ENCODE results near the gene ACER3. TPM values are rescaled to one million over a fixed set of nuclear protein-coding genes. Genes with fewer than 3 reads are reported as not detected.
"Not testable (repeated sequence)": the region's sequence is repeated elsewhere in the genome, so short reads cannot be mapped to it uniquely, and the experiment has no call there.

Gene ACER3
- total RNA-seq, 1 donor from 2014 or later = 16.2 TPM

DNA sequence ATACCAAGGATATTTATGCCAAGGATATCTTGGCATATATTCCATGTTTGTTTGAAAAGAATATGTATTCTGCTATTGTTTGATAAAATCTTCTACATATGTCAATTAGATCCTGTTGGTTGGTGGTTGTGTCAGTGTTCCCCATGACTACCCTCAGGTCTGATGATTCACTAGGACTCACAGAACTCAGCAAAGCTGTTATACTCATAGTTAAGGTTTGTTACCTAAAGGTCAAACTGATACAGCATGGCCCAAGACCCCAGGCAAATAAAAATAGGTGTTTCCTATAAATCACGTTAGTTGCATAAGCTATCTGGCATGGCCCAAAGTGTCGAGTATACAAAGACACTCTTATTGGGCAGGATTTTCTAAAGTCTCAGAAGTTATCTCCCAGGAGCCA, 143.2 kb downstream of the ACER3 start:
- Histone ChIP-seq H3K27ac (no peak overlapping the region), H3K27me3 (no peaks in the 10 kb centered on the region), H3K9me3 (no peaks in the 10 kb centered on the region), H3K4me1 (no peaks in the 10 kb centered on the region), H3K36me3 (peaks cover 0 to 6% of the 10 kb centered on the region in 2 donors), H3K4me3 (no peak overlapping the region)
- no peak for TF ChIP-seq POLR2AphosphoS5 (IDR thresholded peaks at IDR 0.05; ENCODE audit: insufficient read depth in 1 of 2, low read depth in 1 of 2)
- TF ChIP-seq CTCF (IDR thresholded peaks at IDR 0.05) = no peak
- TF ChIP-seq POLR2A (IDR thresholded peaks at IDR 0.05) = no peak
- no peak for DNase-seq (ENCODE audit: extremely low spot score in 2 of 2)
- intact Hi-C loops (cut with DNase I) = no loop called here

DNA sequence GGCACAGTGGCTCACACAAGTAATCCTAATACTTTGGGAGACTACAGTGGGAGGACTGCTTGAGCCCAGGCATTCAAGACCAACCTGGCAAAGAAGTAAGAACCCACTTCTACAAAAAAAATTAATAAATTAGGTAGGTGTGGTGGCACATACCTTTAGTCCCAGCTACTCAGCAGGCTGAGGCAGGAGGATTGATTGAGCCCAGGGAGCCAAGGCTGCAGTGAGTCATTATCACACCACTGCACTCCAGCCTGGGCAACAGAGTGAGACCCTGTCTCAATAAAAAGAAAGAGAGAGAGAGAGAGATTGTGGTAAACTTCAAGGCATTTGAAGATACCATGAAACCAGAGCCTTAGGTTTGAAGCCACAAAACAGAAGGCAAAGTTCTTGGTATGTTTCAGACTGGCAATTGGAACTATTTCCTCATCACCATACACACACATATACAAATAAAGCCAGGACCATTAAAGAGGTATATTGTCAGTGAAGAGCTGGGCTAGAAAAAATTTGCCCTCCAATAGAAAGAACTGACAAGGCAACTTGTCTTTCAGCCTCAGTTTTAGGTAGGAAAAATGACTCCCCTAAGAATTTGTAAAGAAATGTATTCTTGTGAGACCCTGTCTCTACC, 148.9 kb downstream of the ACER3 start:
- Histone ChIP-seq H3K27me3 (no peaks in the 10 kb centered on the region), H3K36me3 (peaks cover 0 to 3% of the 10 kb centered on the region in 2 donors), H3K9me3 (no peaks in the 10 kb centered on the region), H3K4me1 (no peaks in the 10 kb centered on the region), H3K27ac (no peak overlapping the region), H3K4me3 (no peak overlapping the region)
- intact Hi-C loops (cut with DNase I) = no loop called here
- TF ChIP-seq POLR2A (IDR thresholded peaks at IDR 0.05) (no peak), CTCF (IDR thresholded peaks at IDR 0.05) (no peak), POLR2AphosphoS5 (IDR thresholded peaks at IDR 0.05; ENCODE audit: insufficient read depth in 1 of 2, low read depth in 1 of 2) (no peak)
- no peak for DNase-seq (ENCODE audit: extremely low spot score in 2 of 2)

- Histone ChIP-seq H3K27me3 (no peaks in the 10 kb centered on the region), H3K4me1 (peaks cover 2% of the 10 kb centered on the region), H3K27ac (no peak overlapping the region), H3K9me3 (no peaks in the 10 kb centered on the region), H3K4me3 (no peak overlapping the region), H3K36me3 (no peaks in the 10 kb centered on the region)
- no peak for DNase-seq (ENCODE audit: extremely low spot score in 2 of 2)
- TF ChIP-seq POLR2AphosphoS5 (IDR thresholded peaks at IDR 0.05; ENCODE audit: insufficient read depth in 1 of 2, low read depth in 1 of 2) (no peak), CTCF (IDR thresholded peaks at IDR 0.05) (no peak), POLR2A (IDR thresholded peaks at IDR 0.05) (no peak)
- intact Hi-C loops (cut with DNase I) = no loop called here
Measured at GRCh38 chr11:77014669-77015068, 154.0 kb downstream of the ACER3 start.

- H3K36me3 ChIP-seq; H3K9me3 ChIP-seq; DNase-seq (ENCODE audit: extremely low spot score in 2 of 2); H3K27ac ChIP-seq; H3K27me3 ChIP-seq; intact Hi-C loops (cut with DNase I); H3K4me3 ChIP-seq: not testable (repeated sequence)
- peaks cover 14% of the 10 kb centered on the region for H3K4me1 ChIP-seq
Measured at GRCh38 chr11:77018396-77018924, 157.7 kb downstream of the ACER3 start.

DNA sequence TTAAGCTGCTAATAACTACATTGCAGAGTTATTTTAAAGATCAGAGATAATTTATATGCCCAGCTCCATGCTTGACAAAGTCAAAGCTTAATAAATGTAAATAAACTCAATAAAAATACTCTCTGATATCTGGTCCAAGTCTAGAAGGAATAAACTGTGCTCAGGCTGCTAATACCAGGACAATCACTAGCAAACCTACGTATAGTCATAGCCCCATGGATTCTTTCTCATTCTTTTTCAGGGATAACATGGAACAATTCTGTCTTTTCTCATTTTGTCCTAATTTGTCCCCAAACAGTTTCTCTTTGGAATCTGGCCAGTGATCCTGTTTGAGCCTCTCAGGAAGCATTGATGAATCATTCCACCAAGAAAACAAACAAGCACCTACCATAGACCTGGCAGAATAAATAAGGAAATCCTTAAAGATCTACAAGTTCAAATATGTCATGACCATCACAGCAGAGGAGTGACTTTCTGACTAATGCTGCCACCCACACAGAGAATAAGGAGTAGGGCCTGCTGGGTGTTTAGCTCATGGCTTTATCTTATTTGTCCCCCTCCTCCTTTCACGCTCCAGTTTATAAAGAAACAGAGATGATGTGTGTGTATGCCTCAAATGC, 159.4 kb downstream of the ACER3 start:
- Histone ChIP-seq H3K27ac (no peak overlapping the region), H3K27me3 (no peaks in the 10 kb centered on the region), H3K36me3 (no peaks in the 10 kb centered on the region), H3K4me1 (peaks cover 14% of the 10 kb centered on the region), H3K9me3 (no peaks in the 10 kb centered on the region), H3K4me3 (no peak overlapping the region)
- DNase-seq (ENCODE audit: extremely low spot score in 2 of 2) = no peak
- intact Hi-C loops (cut with DNase I) = no loop called here
- TF ChIP-seq POLR2A (IDR thresholded peaks at IDR 0.05) (no peak), CTCF (IDR thresholded peaks at IDR 0.05) (no peak), POLR2AphosphoS5 (IDR thresholded peaks at IDR 0.05; ENCODE audit: insufficient read depth in 1 of 2, low read depth in 1 of 2) (no peak)
